IMR-90 (cell line): Measurements from ENCODE around the gene RRP9. TPM values are rescaled to one million over a fixed set of nuclear protein-coding genes. Genes with fewer than 3 reads are reported as not detected.
A peak's percentile ranks its signal among the peaks of the same experiment; 100 is the strongest.

Experiments
- ATAC-seq: fragments of 200-7000 bp; cut with Tn5 transposase; 2 replicates; pipeline ENCODE4 v1.9.1; 2020; ENCODE audit warnings: low read depth, mild to moderate bottlenecking, moderate library complexity
- BruUV-seq: library from RNA; stranded (reverse); fragments of 400-500 nt; replicated peaks from 2 replicates; lab custom pipeline; 2021; lab: Mats Ljungman, UMichigan
- CTCF ChIA-PET: fragments of 300-600 bp; formaldehyde crosslinking; extraction: SDS; loops from one replicate; lab custom pipeline; 2021; ENCODE audit warnings: antibody characterized with exemption; lab: Yijun Ruan, JAX
- POLR2A ChIA-PET: fragments of 300-600 bp; sonication (Branson Sonifier 250); formaldehyde crosslinking; loops from one replicate; lab custom pipeline; 2022; ENCODE audit warnings: antibody characterized with exemption; ENCODE audit not compliant: unreplicated experiment; lab: Charles Lee
- DNase-seq: peaks from one replicate; pipeline ENCODE4 v3.0.0; 2013
- H2AFZ ChIP-seq: replicated peaks from 2 replicates; pipeline ENCODE3; 2013; ENCODE audit warnings: low read length, mild to moderate bottlenecking; ENCODE audit not compliant: poor library complexity
- H2AK5ac ChIP-seq: 2 replicates; pipeline ENCODE4 v1.6.1; 2013; ENCODE audit warnings: low read depth, low read length, inconsistent platforms
- H2AK9ac ChIP-seq: replicated peaks from 2 replicates; pipeline ENCODE3; 2013; ENCODE audit warnings: mild to moderate bottlenecking, low read depth, low read length, moderate library complexity; ENCODE audit not compliant: poor library complexity
- H2BK120ac ChIP-seq: 2 replicates; pipeline ENCODE4 v1.6.1; 2013; ENCODE audit warnings: low read depth, low read length, inconsistent platforms
- H2BK15ac ChIP-seq: 3 replicates; pipeline ENCODE4 v1.6.1; 2013; ENCODE audit warnings: low read depth, low read length, inconsistent platforms
- H2BK20ac ChIP-seq: 2 replicates; pipeline ENCODE4 v1.6.1; 2013; ENCODE audit warnings: low read depth, mild to moderate bottlenecking, inconsistent platforms, low read length, moderate library complexity
- H2BK5ac ChIP-seq: 2 replicates; pipeline ENCODE4 v1.6.1; 2013; ENCODE audit warnings: mild to moderate bottlenecking, low read depth, low read length, inconsistent platforms; ENCODE audit not compliant: poor library complexity, severe bottlenecking
- H3K14ac ChIP-seq: replicated peaks from 2 replicates; pipeline ENCODE4 v1.6.1; 2013; ENCODE audit warnings: low read depth, low read length, inconsistent platforms
- H3K18ac ChIP-seq: 2 replicates; pipeline ENCODE4 v1.6.1; 2013; ENCODE audit warnings: low read depth, low read length, control low read depth
- H3K23ac ChIP-seq: 2 replicates; pipeline ENCODE4 v1.6.1; 2013; ENCODE audit warnings: low read depth, low read length, inconsistent platforms
- H3K27ac ChIP-seq: 2 replicates; pipeline ENCODE4 v1.5.1; 2013; ENCODE audit warnings: mild to moderate bottlenecking, control low read depth, low read length; ENCODE audit not compliant: insufficient read depth
- H3K27me3 ChIP-seq: 2 replicates; pipeline ENCODE4 v1.6.1; 2013; ENCODE audit warnings: low read length; ENCODE audit not compliant: control insufficient read depth, insufficient read depth
- H3K36me3 ChIP-seq: 2 replicates; pipeline ENCODE4 v1.6.1; 2013; ENCODE audit warnings: low read length, mixed read lengths; ENCODE audit not compliant: control insufficient read depth, insufficient read depth
- H3K4ac ChIP-seq: 2 replicates; pipeline ENCODE4 v1.6.1; 2013; ENCODE audit warnings: low read depth, low read length, inconsistent platforms
- H3K4me1 ChIP-seq: 2 replicates; pipeline ENCODE4 v1.6.1; 2013; ENCODE audit warnings: low read length, mixed read lengths; ENCODE audit not compliant: control insufficient read depth, insufficient read depth
- H3K4me2 ChIP-seq: 2 replicates; pipeline ENCODE4 v1.6.1; 2013; ENCODE audit warnings: low read depth, mild to moderate bottlenecking, control low read depth, low read length, moderate library complexity
- H3K4me3 ChIP-seq: 2 replicates; pipeline ENCODE4 v1.5.1; 2013; ENCODE audit warnings: low read depth, mild to moderate bottlenecking, control low read depth, low read length, moderate library complexity; ENCODE audit not compliant: insufficient read depth
- H3K56ac ChIP-seq: 2 replicates; pipeline ENCODE4 v1.6.1; 2013; ENCODE audit warnings: low read length, inconsistent platforms; ENCODE audit not compliant: insufficient read depth; ENCODE audit errors: extremely low read depth
- H3K79me1 ChIP-seq, 2 experiments: 2 replicates each; pipeline ENCODE4 v1.6.1; 2013; ENCODE audit warnings: low read length in 2 of 2, inconsistent platforms in 1 of 2, low read depth in 1 of 2
- H3K9ac ChIP-seq: 2 replicates; pipeline ENCODE4 v1.6.1; 2013; ENCODE audit warnings: low read depth, low read length, control low read depth
- H3K9me1 ChIP-seq: 2 replicates; pipeline ENCODE4 v1.6.1; 2013; ENCODE audit warnings: low read length, inconsistent platforms; ENCODE audit not compliant: insufficient read depth
- H3K9me3 ChIP-seq: 2 replicates; pipeline ENCODE4 v1.6.1; 2013; ENCODE audit warnings: low read length; ENCODE audit not compliant: control insufficient read depth, insufficient read depth
- H4K20me1 ChIP-seq: 2 replicates; pipeline ENCODE4 v1.6.1; 2013; ENCODE audit warnings: low read length, inconsistent platforms; ENCODE audit not compliant: insufficient read depth
- H4K5ac ChIP-seq: 2 replicates; pipeline ENCODE4 v1.6.1; 2013; ENCODE audit warnings: mild to moderate bottlenecking, low read depth, low read length, control low read depth
- H4K8ac ChIP-seq, 2 experiments: 2 replicates each; pipeline ENCODE4 v1.6.1; 2013; ENCODE audit warnings: low read depth in 2 of 2, low read length in 2 of 2, control low read depth in 1 of 2, inconsistent platforms in 1 of 2
- H4K91ac ChIP-seq: 2 replicates; pipeline ENCODE4 v1.6.1; 2013; ENCODE audit warnings: low read depth, low read length, inconsistent platforms; ENCODE audit not compliant: insufficient read depth
- BHLHE40 ChIP-seq: fragments of 150-350 bp; IDR thresholded peaks from 2 replicates; pipeline ENCODE4 v1.6.1; 2016; ENCODE audit warnings: mild to moderate bottlenecking, low read depth, low read length
- FOS ChIP-seq: fragments of 150-350 bp; IDR thresholded peaks from 2 replicates; pipeline ENCODE4 v1.6.1; 2016; ENCODE audit warnings: low read depth, low read length
- MAZ ChIP-seq: IDR thresholded peaks from 2 replicates; pipeline ENCODE4 v1.6.1; 2012; ENCODE audit warnings: low read depth, mild to moderate bottlenecking, low read length, improper control_type of control experiment, moderate library complexity, borderline replicate concordance
- POLR2A ChIP-seq: IDR thresholded peaks from 2 replicates; pipeline ENCODE4 v1.6.1; 2012; ENCODE audit warnings: mild to moderate bottlenecking, low read depth, low read length
- RCOR1 ChIP-seq: IDR thresholded peaks from 2 replicates; pipeline ENCODE4 v1.6.1; 2012; ENCODE audit warnings: mild to moderate bottlenecking, low read length, improper control_type of control experiment; ENCODE audit not compliant: insufficient replicate concordance
- RFX5 ChIP-seq: IDR thresholded peaks from 2 replicates; pipeline ENCODE4 v1.8.0; 2012; ENCODE audit warnings: low read depth, mild to moderate bottlenecking, low read length, moderate library complexity
- WGBS, 2 experiments: methylation state at CpG; one replicate each; pipeline versions ENCODE4 v1.1.5 to v1.1.7; 2013; ENCODE audit warnings: missing lambda C conversion rate in 2 of 2; ENCODE audit not compliant: insufficient read length in 1 of 2; ENCODE audit errors: extremely low coverage in 2 of 2; 5-methylcytosine and 5-hydroxymethylcytosine counted together
- dilution Hi-C: fragments of 300-500 bp; cut with HindIII; formaldehyde crosslinking; loops from one replicate; pipeline ENCODE4 v1.14.3; 2018; ENCODE audit warnings: low sequenced_read_pairs; ENCODE audit not compliant: unreplicated experiment
- in situ Hi-C: fragments of 300-500 bp; cut with MboI; formaldehyde crosslinking; loops from 3 replicates; pipeline ENCODE4 v1.14.3; 2019; ENCODE audit warnings: low sequenced_read_pairs, inconsistent platforms, mixed read lengths
- intact Hi-C: fragments of 100-400 bp; cut with micrococcal nuclease; formaldehyde crosslinking; loops from 2 replicates; pipeline ENCODE4 v1.10.0; 2022
- polyA plus RNA-seq, 3 experiments: library from polyadenylated mRNA; depleted of rRNA; stranded (reverse); fragments of >200 nt; gene quantifications; 2 replicates each; pipeline ENCODE4 v1.2.3, GENCODE V29; 2012; ENCODE audit warnings: low replicate concordance in 1 of 3
- total RNA-seq: library from RNA; depleted of rRNA; stranded (reverse); fragments of >200 nt; gene quantifications from 2 replicates; pipeline ENCODE4 v1.2.3, GENCODE V29; 2012
- TF ChIP-seq, protein P1 (sequence below): fragments of 150-350 bp; IDR thresholded peaks from 2 replicates; pipeline ENCODE4 v1.6.1; 2017; ENCODE audit warnings: mild to moderate bottlenecking, antibody characterized with exemption, low read length, low read depth

Gene RRP9
- total and polyA plus RNA-seq, 2 of the 4 experiments (the other 2 are of a cell fraction) = 30.9 to 39.8 TPM

DNA sequence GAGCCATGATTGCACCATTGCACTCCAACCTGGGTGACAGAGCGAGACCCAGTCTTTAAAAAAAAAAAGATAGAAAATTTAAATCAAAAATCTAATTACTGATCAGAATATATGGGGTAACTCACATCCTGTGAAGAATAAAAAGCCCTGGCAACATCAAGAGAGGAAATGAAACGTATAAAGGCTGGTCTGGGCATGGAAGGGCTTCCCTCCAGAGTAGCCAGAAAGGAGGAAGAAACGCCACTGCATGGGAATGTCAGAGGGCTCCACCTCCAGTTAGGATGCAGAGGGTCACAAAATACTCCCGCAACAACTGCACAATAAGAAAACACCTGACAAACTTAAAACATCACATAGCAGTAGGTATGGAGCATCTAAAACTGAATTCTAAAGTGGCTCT lies 33.7 kb downstream of the RRP9 start:
- no peak overlapping the region for H2BK15ac ChIP-seq
- peak overlapping the region; percentile 23 for H2AFZ ChIP-seq
- no peaks in the 10 kb centered on the region for H3K36me3 ChIP-seq
- no peak overlapping the region for H3K14ac ChIP-seq
- no peak overlapping the region for H3K4me2 ChIP-seq
- 0 out of 2 replicates have a peak, but pooled peaks cover 3% of the 10 kb centered on the region for H3K9me3 ChIP-seq
- DNase-seq (no peak), ATAC-seq (no peak)
- no peak overlapping the region for H3K56ac ChIP-seq
- H2AK5ac ChIP-seq = no peak overlapping the region
- 20% methylated on average over 1 of the region's 4 CpGs; no CpG with 5 or more reads in 1 of the 2 experiments for WGBS, 2 experiments
- H2AK9ac ChIP-seq = no peak overlapping the region
- no peaks in the 10 kb centered on the region for H3K4me1 ChIP-seq
- no TSS peak for BruUV-seq
- no peak overlapping the region for H3K27ac ChIP-seq
- CTCF ChIA-PET = no interaction called here
- H3K79me1 ChIP-seq = no peaks in the 10 kb centered on the region
- no peak overlapping the region for H3K9ac ChIP-seq
- POLR2A ChIA-PET = no interaction called here
- no peak overlapping the region for H3K4ac ChIP-seq
- in situ Hi-C loops (no loop called here), dilution Hi-C loops (no loop called here), intact Hi-C loops (loop anchor here (10.0 kb wide), 1 partner anchor 173 kb away; no protein-coding TSS in a partner anchor)
- no peak overlapping the region for H2BK20ac ChIP-seq
- H2BK120ac ChIP-seq = no peak overlapping the region
- no peak overlapping the region for H3K23ac ChIP-seq
- no peak overlapping the region for H4K91ac ChIP-seq
- H3K18ac ChIP-seq = no peak overlapping the region
- no peaks in the 10 kb centered on the region for H4K20me1 ChIP-seq
- no peaks in the 10 kb centered on the region for H3K9me1 ChIP-seq
- H2BK5ac ChIP-seq = no peak overlapping the region
- no peak overlapping the region for H4K8ac ChIP-seq
- no peak overlapping the region for H4K5ac ChIP-seq
- TF ChIP-seq POLR2A (no peak), FOS (no peak), MAZ (no peak), RFX5 (no peak), BHLHE40 (no peak), RCOR1 (no peak)
- TF ChIP-seq, protein P1, sequence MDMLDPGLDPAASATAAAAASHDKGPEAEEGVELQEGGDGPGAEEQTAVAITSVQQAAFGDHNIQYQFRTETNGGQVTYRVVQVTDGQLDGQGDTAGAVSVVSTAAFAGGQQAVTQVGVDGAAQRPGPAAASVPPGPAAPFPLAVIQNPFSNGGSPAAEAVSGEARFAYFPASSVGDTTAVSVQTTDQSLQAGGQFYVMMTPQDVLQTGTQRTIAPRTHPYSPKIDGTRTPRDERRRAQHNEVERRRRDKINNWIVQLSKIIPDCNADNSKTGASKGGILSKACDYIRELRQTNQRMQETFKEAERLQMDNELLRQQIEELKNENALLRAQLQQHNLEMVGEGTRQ = no peak
- H3K27me3 ChIP-seq = no peaks in the 10 kb centered on the region
- H3K4me3 ChIP-seq = no peak overlapping the region
